GM19438 (cell line): ENCODE measurements around the gene KRT15.

ENCODE experiments used
- ATAC-seq: cut with Tn5 transposase; IDR thresholded peaks from one replicate; pipeline ENCODE4 v1.9.1; 2021; ENCODE audit warnings: low read depth; ENCODE audit not compliant: unreplicated experiment

Gene KRT15

DNA sequence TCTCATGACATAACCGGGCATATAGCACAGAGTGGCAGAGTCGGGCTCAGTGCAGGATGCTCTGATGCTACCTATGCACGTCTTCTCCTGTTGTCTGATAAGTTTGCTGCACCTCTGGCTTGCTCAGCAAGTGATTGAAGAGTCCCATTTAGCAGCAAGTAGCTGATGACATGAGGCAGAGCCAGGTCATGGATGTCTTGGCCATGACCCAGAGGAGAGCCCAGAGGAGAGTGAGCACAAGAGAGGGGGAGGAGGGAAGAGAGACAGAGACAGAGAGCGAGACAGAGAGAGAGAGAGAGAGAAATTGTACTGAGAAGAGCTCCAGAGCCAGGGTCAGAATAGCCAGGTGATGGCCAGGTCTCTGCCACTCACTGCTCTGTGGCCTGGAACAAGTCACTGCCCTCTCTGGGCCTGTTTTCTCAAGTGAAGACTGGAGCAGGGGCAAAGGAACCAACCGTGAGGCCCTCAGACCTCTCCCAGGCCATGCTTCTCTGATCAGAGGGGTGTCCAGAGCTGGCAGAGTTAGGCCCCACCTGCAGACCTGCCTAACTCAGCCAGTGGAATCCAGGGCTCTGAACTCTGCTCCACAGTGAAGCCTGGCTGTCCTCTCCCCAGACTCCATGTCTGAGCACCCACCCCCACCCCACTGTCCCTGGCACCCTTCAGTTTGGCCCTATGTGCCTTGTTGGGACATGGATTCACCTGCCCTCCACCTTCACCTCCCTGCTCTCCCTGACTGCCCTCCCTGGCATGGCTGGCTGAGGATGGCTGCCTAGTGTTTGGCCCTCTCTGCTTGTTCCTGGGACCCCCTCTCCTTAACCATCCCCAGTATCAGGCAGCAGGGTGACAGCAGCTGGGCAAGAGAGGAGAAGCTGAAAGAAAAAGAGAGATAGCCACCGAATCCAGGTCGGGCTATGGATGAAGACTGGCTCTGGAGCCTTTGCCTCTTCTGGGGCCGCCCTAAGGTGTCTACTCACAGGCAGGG is 33.5 kb downstream of the KRT15 start:
- ATAC-seq = no peak

DNA sequence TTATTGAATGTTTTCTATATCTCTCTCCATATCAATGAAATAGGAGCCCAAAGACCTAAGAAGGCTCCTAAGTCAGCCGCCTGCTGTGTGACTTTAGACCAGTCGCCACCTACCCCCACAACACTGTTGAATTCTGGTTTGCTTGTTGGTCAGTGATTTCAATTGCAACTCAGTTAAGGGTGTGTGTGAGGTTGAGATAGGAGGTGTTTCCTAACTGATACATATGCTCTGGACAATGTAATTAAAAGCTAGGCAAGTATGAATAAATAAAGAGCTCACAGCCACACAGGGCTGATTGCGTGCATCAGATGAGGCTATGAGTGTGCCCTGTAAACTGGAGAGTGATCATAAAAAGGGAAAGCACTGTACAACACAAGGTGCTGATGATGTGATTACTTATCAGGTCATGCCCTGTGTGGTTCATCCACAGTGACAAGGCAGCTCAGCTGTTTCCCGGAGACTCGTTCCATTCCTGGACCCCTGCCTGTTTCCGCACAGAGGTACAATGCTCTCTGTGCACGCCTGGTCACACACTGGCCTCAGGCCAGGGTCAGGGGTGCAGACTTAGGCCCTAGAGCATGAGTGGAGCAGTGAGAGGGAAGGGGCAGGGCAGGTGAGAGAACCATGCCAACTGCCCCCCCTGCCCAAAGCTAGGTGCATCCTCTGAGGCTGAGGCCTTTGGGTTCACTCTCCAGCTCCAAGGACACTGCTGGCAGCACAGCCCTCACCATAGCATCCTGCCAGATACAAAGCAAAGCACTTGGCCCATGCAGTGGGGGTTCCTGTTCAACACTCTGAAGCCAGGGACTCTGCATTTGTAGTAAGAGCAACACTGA is 34.5 kb downstream of the KRT15 start:
- no peak for ATAC-seq

DNA sequence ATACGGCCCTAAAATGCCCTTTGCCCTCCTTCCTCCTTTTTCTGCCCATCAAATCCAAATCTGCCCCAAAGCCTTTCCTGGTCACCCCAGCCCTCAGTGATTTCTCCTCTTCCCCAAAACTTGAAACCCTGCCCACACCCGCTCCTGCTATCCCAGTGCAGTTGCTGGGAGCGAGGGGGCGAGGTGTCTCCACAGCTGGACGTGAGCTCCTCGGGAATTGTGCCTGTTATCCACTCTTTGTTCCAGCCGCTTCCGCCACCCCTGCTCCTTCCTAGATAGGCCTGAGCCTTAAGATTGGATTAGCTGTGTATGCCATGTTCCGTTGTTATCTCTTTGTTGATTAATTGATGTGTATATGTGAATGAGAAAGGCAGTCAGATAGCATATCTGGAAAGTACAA is 35.2 kb downstream of the KRT15 start:
- ATAC-seq = no peak

DNA sequence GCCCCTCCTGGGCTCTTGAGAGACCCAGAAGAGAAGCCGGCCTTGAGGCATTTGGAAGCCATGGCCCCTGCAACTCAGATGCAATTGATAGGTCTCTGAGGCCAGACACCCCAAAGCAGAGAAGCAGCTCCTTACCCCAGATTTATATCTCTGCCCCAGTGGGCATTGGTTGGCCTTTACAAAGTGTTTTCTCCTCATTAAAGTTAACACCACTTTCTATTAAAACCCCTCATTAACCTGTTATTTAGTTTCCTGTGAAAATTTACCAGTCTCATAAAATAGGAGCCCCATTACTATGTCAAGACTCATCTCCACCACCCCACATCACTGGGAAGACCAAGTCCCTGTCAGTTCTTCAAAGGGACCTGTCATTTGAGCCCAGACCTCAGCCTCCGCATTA is 37.7 kb downstream of the KRT15 start, which contains the start of gene KRT35:
TSS of gene KRT35 (minus strand) at position 116 of the 400 bp plus-strand sequence. CDS start at position 62, 54 bp downstream.
- ATAC-seq = no peak

DNA sequence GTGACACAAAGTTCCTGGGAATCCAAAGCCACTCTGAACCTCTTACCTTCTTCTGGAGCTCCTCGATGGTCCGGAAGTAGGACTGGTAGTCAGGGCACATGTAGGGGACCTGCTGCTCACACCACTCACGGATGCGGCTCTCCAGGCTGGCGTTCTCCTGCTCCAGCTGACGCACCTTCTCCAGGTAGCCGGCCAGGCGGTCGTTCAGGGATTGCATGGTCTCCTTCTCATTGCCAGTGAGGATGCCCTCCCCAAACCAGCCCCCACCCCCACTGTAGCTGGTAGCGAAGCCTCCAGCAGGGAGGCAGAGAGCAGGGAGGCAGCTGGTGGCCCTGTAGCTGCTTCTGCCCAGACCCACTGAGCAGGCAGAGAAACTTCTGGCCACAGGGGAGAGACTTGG is 38.1 kb downstream of the KRT15 start:
- no peak for ATAC-seq

DNA sequence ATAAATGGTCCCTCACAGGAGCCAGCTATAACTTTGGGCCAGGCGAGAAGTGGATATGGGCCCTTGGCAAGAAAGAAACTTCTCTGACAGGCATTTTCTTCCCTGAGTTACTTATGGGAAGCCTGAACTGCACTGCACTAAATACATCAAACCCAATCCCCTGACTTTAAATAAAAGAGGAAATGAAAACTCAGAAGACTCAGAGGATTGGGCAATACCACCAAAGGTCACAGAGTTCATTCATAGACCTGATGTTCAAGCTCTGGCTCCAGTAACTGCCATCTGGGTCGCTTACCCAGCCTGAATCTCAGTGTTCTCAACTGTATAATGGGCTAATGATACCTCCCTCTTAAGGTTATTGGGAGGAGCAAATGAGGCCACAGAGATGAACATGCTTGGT is 38.6 kb downstream of the KRT15 start:
- no peak for ATAC-seq

DNA sequence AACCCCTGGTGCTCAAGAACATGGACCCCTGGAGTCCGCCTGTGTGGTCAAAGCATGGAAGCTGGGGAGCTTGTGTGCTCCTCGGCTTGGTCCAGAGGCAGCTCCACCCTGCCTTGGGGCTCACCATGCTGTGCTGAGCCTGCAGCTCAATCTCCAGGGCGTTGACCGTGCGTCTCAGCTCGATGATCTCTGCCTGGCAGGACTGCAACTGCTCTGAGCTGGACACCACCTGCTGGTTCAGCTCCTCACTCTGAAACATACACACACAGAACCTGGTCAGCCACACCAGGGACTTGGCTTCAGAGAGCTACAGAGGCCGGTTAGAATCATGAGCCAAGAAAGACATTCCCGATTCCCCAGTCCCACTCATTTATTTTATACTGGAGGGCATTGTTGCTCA is 40.5 kb downstream of the KRT15 start:
- ATAC-seq = no peak

DNA sequence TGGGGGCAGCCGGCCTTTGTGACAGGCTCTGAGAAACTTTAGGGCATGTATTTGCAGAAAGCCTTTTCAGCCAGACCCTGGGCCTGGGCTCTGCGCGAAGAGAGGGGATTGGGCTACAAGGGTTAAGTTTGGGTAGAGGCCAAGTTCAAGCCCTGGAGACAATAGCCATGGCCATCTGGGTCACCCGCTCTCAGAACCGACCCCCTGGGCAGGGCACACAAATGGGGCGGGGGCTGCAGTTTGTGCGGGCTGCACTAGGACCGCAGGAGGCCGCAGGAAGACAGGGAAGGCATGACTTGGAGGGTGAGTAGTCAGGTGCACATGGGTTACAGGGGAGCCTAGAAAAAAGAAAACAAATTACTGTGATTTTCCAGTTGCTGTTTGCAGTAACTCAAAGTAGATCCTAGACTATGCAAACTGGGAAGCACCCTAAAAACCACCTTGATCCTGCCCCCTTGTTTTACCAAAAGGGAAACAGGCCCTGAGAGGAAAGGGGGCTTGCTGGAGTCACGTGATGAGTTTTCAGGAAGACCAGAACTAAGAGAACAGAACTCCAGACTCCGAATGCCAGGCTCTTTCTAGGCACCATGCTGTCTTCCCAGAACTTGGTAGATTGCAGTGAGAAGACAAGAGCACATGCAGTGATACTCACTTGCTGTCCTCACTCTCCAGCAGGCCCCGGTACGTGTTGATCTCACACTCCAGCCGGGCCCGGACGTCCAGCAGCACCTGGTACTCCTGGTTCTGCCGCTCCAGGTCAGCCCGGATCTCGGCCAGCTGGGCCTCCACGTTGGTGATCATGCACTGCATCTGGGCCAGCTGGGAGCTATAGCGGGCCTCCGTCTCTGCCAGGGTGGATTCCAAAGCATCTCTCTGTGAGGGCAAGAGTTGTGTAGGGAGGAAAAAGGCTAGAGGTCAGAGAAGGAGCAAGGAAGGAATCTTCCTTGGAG is 41.5 kb downstream of the KRT15 start:
- no peak for ATAC-seq

DNA sequence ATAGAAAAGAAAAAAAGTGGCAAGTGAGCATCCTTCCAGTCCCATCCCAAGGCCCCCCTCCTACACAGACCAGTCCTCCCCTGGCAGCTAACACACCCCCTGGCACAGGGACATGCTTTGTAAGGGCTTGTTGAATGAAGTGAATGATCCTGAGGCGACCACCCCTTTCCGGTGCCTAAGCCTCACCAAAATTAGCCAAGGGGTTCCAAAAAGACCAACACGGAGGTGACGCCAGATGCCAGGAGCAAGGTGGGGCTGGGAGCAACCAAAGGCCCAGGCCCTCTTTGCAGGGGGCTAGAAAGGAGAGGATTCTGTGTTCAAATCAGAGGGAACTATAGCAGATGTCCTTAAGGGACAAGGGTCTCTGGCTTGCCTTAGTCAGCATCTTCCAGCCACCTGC is 43.3 kb downstream of the KRT15 start:
- no peak for ATAC-seq

DNA sequence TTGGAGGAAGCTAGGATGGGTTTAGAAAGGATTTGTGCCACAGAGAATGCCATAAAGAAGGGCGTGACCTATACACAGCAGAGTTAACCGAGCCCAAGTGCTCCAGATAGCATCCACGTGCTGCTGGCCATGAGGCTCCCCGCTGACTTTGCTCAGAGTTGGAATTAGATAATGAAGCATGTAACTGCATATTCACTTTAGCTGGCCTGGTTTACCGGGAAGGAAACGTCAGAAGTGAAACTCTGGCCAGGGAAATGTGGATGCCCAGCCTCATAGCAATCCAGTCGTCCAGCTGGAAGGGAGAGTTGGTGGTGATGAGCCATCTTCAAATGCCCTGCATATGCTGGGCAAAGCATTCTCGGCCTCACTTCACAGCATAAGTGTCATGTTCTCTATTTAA is 43.8 kb downstream of the KRT15 start:
- ATAC-seq = no peak

DNA sequence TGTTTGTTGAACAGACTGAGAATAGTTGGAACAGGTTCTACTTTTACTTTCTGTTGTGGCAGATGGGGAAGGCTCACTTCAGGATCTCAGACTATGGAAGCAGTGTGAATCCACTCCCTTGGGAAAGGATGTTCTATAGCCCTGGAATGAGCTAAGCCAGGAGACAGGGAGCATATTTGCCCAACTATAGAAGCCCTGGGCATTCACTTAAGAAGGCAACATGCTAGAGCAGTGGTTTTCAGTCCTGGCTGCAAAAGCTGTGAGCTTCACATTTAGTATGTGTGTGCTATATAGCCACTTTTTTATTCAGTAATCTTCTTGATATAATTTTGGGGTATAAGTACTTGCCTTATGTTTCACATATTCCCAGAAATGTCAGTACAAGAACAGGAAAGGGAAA is 50.3 kb downstream of the KRT15 start:
- ATAC-seq = no peak

DNA sequence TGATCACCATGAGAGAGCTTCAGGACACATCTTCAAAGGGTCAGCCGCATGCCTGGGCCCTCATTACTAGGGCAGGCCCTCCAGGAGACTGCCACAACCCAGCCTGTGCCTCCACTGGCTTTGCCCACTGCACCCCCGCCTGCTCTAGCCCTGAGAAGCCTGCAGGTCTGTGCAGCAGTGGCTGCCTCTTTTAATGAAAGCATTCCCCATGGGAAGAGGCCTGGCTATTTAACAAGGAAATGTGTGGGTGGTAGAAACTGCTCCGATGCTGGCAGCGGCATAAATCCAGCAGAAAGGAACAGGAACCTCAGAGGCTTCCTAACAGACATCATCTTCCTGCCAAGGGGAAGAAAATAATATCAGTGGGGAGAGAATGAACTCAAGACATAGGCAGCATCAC is 51.1 kb downstream of the KRT15 start:
- ATAC-seq = no peak

DNA sequence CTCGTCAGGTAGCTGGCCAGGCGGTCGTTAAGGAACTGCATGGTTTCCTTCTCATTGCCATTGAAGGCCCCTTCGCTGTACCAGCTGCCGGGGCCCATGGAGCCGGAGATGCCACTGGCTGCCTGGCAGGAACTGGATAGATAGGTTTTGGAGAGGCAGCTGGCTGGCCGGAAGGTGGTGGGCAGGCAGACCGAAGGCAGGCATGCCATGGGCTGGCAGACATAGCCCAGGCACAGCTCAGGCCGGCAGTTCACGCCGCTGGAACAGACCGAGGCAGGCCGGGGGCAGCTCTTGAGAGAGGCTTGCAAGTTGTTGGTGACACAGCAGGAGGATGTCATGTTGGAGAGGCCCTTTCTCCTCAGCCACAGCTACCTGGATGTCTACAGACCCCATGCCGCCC is 51.7 kb downstream of the KRT15 start, which contains the start of gene KRT32:
TSS of gene KRT32 (minus strand) at position 399 of the 400 bp plus-strand sequence. CDS start at position 338, 61 bp downstream.
- ATAC-seq = no peak

DNA sequence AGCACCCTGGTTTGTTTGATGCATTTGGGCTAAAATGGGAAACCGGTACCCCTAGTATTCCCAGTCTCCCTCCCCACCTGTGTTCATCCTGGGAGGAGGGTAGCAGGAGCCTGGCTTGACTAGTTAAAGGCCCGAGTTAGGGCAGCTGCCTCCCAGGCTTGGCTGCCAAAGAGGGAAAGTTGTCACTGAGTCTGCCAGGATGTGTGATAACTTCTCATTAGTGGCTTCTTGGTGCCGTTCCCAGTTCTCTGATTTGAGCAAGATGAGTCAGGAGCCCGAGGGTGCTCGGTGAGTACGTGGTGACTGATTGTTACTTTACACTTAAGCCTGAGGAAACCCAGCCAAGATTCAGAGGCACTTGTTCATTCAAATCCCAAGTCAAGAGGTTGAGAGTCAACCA is 54.0 kb downstream of the KRT15 start:
- ATAC-seq = no peak

DNA sequence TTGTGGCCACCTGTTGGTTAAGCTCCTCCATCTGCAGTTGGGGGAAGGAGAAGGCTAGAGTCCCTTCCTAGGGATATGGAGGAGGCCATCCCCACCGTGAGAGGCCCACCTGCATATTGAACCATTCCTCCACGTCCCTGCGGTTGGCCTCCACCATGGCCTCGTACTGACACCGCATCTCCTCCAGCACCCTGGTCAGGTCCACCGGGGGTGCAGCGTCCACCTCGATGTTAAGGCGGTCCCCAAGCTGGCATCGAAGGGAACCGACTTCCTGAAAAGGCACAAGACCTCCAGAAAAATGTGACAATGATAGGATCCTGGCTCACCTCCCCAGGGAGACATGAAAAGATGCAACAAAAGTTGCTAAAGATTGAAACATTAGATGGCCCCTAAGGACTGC is 54.5 kb downstream of the KRT15 start:
- no peak for ATAC-seq

DNA sequence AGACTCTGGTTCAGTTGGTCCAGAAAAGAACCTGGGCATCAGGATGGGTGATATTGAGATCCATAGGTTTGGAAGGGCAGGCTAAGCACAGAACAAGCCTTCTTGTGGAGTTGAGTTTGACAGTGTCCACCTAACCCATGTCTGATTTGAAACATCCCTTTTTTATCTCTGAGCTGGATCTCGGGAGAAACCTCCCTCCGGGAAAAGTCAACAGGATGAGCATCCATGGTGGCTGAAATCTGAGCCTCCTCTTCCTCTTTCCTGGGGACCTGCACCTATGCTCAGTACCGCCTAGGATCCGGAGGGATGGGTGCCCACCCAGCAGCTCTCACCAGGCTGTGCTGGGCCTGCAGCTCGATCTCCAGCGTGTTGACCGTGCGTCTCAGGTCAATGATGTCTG is 54.9 kb downstream of the KRT15 start:
- ATAC-seq = no peak
